Activated CD8-positive, alpha-beta memory T cell treated with anti-CD3 and anti-CD28 coated beads, Interleukin-2, amount 50 U/mL, for 4 hours (primary cell): ENCODE measurements around the gene KRT4.
A peak's percentile ranks its signal among the peaks of the same experiment; 100 is the strongest.

Source experiments
- DNase-seq: peaks from one replicate; pipeline ENCODE4 v3.0.0-alpha.2; 2020

KRT4 gene

DNA sequence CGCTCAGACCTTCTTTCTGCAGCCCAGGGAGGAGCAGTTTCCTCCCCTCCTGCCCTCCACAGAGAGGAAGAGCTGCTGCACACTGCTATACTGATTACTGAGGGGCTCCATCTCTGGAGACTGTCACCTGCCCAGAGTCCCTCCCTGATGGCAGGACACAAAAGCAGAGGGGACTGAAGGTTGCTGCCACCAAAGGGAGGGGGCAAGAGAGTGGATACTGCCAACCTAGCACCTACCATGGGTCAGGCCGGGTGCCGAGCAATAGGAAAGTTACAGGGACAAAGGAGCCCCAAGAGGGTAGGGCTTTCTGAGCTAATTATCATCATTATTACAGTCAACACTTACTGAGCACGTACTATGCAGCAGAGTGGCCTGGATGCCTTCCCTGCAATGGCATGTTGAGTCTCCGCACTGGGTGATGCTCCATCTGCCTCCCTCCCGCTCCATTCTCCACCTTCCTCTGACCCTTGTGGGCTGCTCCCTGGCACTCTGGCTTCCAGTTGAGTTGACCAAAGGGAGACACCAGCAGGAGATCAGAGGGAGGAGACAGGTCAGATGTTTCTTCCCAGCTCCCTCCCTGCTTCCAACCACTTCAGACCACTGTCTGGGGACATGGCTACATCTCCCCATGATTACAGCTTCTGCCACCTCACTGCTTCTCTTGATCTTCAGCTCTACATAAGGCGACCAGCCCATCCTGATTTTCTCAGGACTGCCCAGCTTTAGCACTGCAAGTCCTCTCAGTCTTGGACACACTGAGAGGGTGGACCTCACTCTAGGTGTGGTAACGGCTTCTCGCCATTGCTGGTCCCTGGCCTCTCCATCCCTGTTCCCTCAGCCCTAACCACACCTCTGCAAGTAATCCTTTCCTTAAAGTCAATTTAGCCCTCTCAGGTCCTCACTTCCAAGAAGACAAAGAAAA is 22.8 kb upstream of the KRT4 start:
- no peak for DNase-seq

- DNase-seq = peak; percentile 75
Observed at GRCh38 chr12:52836042-52836466, 22.1 kb upstream of the KRT4 start.

DNA sequence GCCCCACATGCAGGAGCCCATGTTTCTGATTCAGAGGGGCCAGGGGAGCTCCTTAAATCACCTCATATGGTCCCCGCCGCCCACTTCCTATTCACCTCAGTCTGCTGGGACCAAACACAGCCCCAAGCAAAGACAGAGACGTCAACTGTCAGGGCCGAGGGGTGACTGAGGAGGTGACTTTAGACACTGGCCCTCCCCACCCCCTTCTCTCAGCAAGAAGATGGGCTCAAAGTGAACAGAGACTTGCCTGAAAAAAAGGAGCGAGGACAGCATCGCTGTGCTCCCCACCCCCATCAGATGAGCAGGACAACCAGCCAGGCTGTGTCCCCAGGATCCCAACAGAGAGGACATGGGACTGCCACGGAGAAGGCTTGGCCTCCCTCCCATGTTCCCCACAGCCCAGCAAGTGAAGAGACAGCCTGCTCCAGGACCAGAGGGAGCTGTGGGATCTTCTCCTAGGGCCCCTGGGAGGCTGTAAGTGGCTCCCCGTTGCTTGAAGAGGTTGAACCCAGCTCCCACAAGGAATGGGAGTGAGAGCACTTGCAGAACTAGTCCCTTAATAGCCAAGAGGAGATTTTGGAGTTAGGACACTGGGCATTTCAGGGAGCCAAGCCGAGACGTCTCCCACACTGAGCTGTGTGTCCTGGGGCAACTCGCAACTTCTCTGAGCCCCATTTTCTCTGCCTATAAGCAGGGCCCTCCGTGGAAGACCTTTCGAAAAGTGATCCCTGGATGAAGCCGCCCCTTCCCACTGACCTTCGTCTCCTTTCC is 21.5 kb upstream of the KRT4 start:
- DNase-seq = no peak

- DNase-seq = no peak
Observed at GRCh38 chr12:52834727-52835001, 20.7 kb upstream of the KRT4 start.

- DNase-seq = no peak
Observed at GRCh38 chr12:52833922-52834726, 20.2 kb upstream of the KRT4 start, which contains the start of gene KRT79. Gene KRT79, minus strand, starts transcription at chr12:52834311. Its CDS starts 51 bp downstream, at chr12:52834260.

GRCh38 chr12:52832985-52833905 is 19.3 kb upstream of the KRT4 start:
- DNase-seq = no peak

- no peak for DNase-seq
Observed at GRCh38 chr12:52832451-52832850, 18.5 kb upstream of the KRT4 start.

DNA sequence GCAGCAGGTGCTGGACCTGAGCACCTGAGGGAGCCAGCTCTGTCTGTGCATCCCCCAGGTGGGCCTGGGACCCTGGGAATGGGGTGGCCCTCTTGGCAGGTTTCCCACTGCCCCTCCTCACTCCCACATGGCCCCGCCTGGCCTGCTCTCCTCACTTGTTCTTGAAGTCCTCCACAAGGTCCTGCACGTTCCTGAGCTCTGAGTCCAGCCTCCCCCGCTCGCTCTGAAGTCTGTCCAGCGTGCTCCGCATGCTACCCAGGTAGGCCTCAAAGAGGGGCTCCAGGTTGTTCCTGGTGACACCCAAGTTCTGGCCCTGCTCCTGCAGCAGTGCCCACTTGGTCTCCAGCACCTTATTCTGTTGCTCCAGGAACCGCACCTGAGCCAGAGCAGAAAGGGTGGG is 17.3 kb upstream of the KRT4 start:
- DNase-seq = no peak

DNA sequence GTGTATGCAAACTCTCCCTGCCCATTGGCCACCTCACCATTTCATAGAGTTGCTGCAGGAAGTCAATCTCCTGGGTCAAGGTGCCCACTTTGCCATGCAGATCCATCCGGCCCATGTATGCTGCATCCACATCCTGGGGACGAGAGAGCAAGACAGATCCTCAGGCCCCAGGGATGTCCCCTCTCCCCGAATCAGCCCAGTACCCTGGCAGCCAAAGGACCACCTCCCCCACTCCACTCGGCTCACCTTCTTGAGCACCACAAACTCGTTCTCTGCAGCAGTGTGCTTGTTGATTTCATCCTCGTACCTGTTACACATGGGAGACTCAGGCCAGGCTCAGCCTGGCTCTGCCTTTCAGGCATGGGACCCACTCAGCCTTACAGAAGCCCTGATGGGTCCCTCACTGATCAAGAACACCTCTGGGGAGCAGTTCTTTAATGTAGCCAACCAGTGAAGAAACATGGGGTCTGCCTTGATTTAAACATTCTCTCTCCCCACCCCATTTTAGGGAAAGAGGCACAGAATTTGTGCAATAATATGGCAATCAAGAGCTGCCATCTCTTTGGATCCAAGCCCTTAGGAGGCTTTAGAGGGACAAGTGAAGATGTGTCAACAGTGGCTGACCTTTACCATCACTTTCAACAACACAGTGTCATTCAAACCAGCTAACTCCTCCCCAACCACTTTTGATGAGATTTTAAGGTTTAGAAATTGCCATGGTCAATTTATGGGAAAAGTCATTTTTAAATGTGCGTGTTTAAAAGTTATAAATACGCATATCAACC is 16.3 kb upstream of the KRT4 start:
- DNase-seq = no peak

- no peak for DNase-seq
Observed at GRCh38 chr12:52828591-52829021, 14.7 kb upstream of the KRT4 start.

DNA sequence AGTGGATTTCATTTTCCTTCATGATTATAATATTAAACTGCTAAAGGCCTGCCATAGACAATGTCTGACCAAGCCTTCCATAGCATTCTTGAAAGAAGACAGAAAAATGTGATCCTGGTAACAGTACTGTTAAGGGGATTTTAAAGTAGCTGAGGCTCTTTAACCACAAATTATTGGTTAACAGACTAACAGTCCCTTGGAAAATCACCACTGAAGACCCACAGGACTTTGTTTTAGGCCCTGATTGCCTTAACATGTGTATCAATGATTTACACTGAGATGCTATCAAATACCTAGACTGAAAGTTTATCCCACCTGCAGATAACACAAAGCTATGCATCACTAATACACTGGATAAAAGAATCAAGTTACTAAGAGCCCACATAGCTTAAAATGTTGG is 14.2 kb upstream of the KRT4 start:
- no peak for DNase-seq

DNA sequence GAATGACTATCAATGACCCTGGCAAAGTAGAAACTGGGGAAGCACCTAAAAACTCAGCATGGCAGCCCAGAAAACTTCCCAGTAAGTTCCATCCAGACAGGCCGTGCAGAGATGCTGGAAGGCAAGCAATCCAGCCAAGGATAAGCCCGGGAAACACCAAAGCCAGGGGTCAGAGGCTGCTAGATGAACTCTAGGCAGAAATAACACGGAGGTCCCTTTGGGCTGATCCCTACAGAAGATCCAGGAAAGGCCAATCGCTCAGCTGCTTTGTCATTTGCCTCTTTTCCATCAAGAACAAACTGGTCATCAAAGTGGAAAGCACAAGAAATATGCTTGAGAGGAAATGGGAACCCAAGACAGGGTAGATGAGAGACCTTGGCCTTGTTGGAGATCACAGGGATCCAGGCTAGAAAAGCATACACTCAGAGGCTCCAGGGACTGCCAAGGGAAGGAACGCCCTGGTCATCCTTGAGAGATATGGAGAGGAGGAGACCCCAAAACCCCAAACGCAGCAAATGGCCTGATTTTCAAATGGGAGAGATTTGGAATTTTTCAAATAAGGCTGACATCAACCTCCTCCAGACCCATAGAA is 13.7 kb upstream of the KRT4 start:
- no peak for DNase-seq

- no peak for DNase-seq
Observed at GRCh38 chr12:52826611-52827498, 12.9 kb upstream of the KRT4 start.

- DNase-seq = no peak
Observed at GRCh38 chr12:52825961-52826360, 12.0 kb upstream of the KRT4 start.

GRCh38 chr12:52824741-52825410 is 11.0 kb upstream of the KRT4 start:
- DNase-seq = no peak

- no peak for DNase-seq
Observed at GRCh38 chr12:52823761-52824450, 10.0 kb upstream of the KRT4 start.

- DNase-seq = no peak
Observed at GRCh38 chr12:52822771-52823510, 9.0 kb upstream of the KRT4 start.
